HCT116 (cell line): ENCODE results near the gene MCUR1. TPM values are rescaled to one million over a fixed set of nuclear protein-coding genes. Genes with fewer than 3 reads are reported as not detected.

Source experiments
- ATAC-seq: fragments of 200-7000 bp; cut with Tn5 transposase; 2 replicates; pipeline ENCODE4 v1.9.1; 2020; ENCODE audit warnings: mild to moderate bottlenecking, moderate library complexity
- BruUV-seq: library from RNA; stranded (reverse); fragments of 400-500 nt; replicated peaks from 2 replicates; lab custom pipeline; 2021; lab: Mats Ljungman, UMichigan
- CTCF ChIA-PET: fragments of 300-600 bp; sonication (Branson Sonifier 250); formaldehyde crosslinking; loops from one replicate; lab custom pipeline; 2021; ENCODE audit warnings: antibody characterized with exemption; lab: Charles Lee
- POLR2A ChIA-PET: fragments of 300-600, 350-600 bp; sonication (Branson Sonifier 250); formaldehyde crosslinking; loops from one replicate; lab custom pipeline; 2021; ENCODE audit warnings: antibody characterized with exemption; lab: Charles Lee
- RAD21 ChIA-PET, 2 experiments: fragments of 300-600 bp; sonication (Branson Sonifier 250); formaldehyde crosslinking; loops; one replicate each; lab custom pipeline; 2023; ENCODE audit warnings: low total read pairs in 2 of 2; ENCODE audit not compliant: uncharacterized antibody in 2 of 2, unreplicated experiment in 2 of 2, low non-redundant PET in 1 of 2; lab: Charles Lee
- DNase-seq: peaks from one replicate; pipeline ENCODE4 v3.0.0-alpha.2; 2010; ENCODE audit warnings: low read depth, low spot score
- H2AFZ ChIP-seq: fragments of 200-600 bp; shearing (Covaris generic), sonication (generic); 2 replicates; pipeline ENCODE4 v1.6.1; 2017; ENCODE audit warnings: low read depth, mixed run types, mixed read lengths, antibody characterized with exemption, low read length; ENCODE audit not compliant: poor library complexity, severe bottlenecking
- H3K27ac ChIP-seq: 2 replicates; pipeline ENCODE4 v1.5.1; 2012; ENCODE audit warnings: low read depth, low read length
- H3K27me3 ChIP-seq: fragments of 200-600 bp; sonication (generic); 2 replicates; pipeline ENCODE4 v1.6.1; 2016; ENCODE audit warnings: mixed run types, low read length, mixed read lengths; ENCODE audit not compliant: insufficient read depth
- H3K36me3 ChIP-seq, 2 experiments: fragments of 200-500 bp in 1 of 2; fragments of 200-600 bp in 1 of 2; sonication (Bioruptor generic) in 1 of 2; sonication (generic) in 1 of 2; 2 replicates each; pipeline versions ENCODE4 v1.5.1 to v1.6.1; 2014 to 2016; ENCODE audit warnings: low read length in 2 of 2, inconsistent platforms in 1 of 2, mixed read lengths in 1 of 2, mixed run types in 1 of 2; ENCODE audit not compliant: insufficient read depth in 2 of 2, control insufficient read depth in 1 of 2
- H3K4me1 ChIP-seq, 2 experiments: fragments of 200-600 bp in 1 of 2; sonication (generic) in 1 of 2; 2 replicates each; pipeline versions ENCODE4 v1.5.1 to v1.6.1; 2012 to 2017; ENCODE audit warnings: low read length in 2 of 2, inconsistent platforms in 1 of 2, mild to moderate bottlenecking in 1 of 2, mixed read lengths in 1 of 2, mixed run types in 1 of 2, moderate library complexity in 1 of 2; ENCODE audit not compliant: insufficient read depth in 2 of 2, control insufficient read depth in 1 of 2
- H3K4me2 ChIP-seq: fragments of 200-600 bp; sonication (generic); 2 replicates; pipeline ENCODE4 v1.6.1; 2017; ENCODE audit warnings: mixed run types, low read length, mixed read lengths
- H3K4me3 ChIP-seq, 2 experiments: fragments of 200-600 bp in 1 of 2; sonication (generic) in 1 of 2; replicated peaks in 1 of 2; 2 replicates each; pipeline ENCODE4 v1.5.1; 2011 to 2016; ENCODE audit warnings: low read length in 2 of 2, control low read depth in 1 of 2, low read depth in 1 of 2, mild to moderate bottlenecking in 1 of 2, mixed read lengths in 1 of 2, mixed run types in 1 of 2
- H3K79me2 ChIP-seq: fragments of 200-600 bp; sonication (generic); 2 replicates; pipeline ENCODE4 v1.6.1; 2017; ENCODE audit warnings: mild to moderate bottlenecking, mixed run types, low read length, moderate library complexity, mixed read lengths; ENCODE audit not compliant: insufficient read depth
- H3K9ac ChIP-seq: fragments of 200-600 bp; sonication (generic); 2 replicates; pipeline ENCODE4 v1.6.1; 2016; ENCODE audit warnings: low read length, mixed read lengths
- H3K9me2 ChIP-seq: fragments of 200-600 bp; sonication (generic), shearing (Covaris generic); 2 replicates; pipeline ENCODE4 v1.6.1; 2017; ENCODE audit warnings: mixed run types, mild to moderate bottlenecking, moderate library complexity; ENCODE audit not compliant: insufficient read depth
- H3K9me3 ChIP-seq, 2 experiments: fragments of 200-500 bp in 1 of 2; fragments of 200-600 bp in 1 of 2; sonication (Bioruptor generic) in 1 of 2; sonication (generic) in 1 of 2; 2 replicates each; pipeline ENCODE4 v1.6.1; 2014 to 2017; ENCODE audit warnings: low read length in 2 of 2, mixed read lengths in 2 of 2, inconsistent platforms in 1 of 2, low read depth in 1 of 2, mild to moderate bottlenecking in 1 of 2, mixed run types in 1 of 2, moderate library complexity in 1 of 2; ENCODE audit not compliant: control insufficient read depth in 1 of 2, insufficient read depth in 1 of 2
- H4K20me1 ChIP-seq: fragments of 200-600 bp; sonication (generic), shearing (Covaris generic); 2 replicates; pipeline ENCODE4 v1.6.1; 2017; ENCODE audit warnings: mixed run types, mild to moderate bottlenecking, moderate library complexity; ENCODE audit not compliant: insufficient read depth
- ATF3 ChIP-seq: IDR thresholded peaks from 2 replicates; pipeline ENCODE4 v1.6.1; 2012
- CBX3 ChIP-seq: IDR thresholded peaks from 2 replicates; pipeline ENCODE4 v1.6.1; 2012; ENCODE audit warnings: low read depth
- CEBPB ChIP-seq: IDR thresholded peaks from 2 replicates; pipeline ENCODE4 v1.6.1; 2012; ENCODE audit warnings: low read depth
- EGR1 ChIP-seq: IDR thresholded peaks from 2 replicates; pipeline ENCODE4 v1.6.1; 2012; ENCODE audit warnings: low read depth
- EZH2 ChIP-seq: fragments of 200-600 bp; sonication (generic); IDR thresholded peaks from 2 replicates; pipeline ENCODE4 v1.6.1; 2017; ENCODE audit warnings: antibody characterized with exemption, mixed run types
- EZH2phosphoT487 ChIP-seq: fragments of 200-600 bp; IDR thresholded peaks from 2 replicates; pipeline ENCODE4 v1.6.1; 2018; ENCODE audit warnings: antibody characterized with exemption, borderline replicate concordance
- FOSL1 ChIP-seq: IDR thresholded peaks from 2 replicates; pipeline ENCODE4 v1.6.1; 2012; ENCODE audit warnings: low read depth
- POLR2AphosphoS5 ChIP-seq: IDR thresholded peaks from 2 replicates; pipeline ENCODE4 v1.6.1; 2011; ENCODE audit warnings: mild to moderate bottlenecking, low read depth, low read length, moderate library complexity
- RAD21 ChIP-seq: IDR thresholded peaks from 2 replicates; pipeline ENCODE4 v1.6.1; 2012; ENCODE audit warnings: low read depth, mild to moderate bottlenecking
- REST ChIP-seq: IDR thresholded peaks from 2 replicates; pipeline ENCODE4 v1.6.1; 2012; ENCODE audit warnings: low read depth
- SP1 ChIP-seq: IDR thresholded peaks from 2 replicates; pipeline ENCODE4 v1.6.1; 2012; ENCODE audit warnings: low read depth
- SRF ChIP-seq: IDR thresholded peaks from 2 replicates; pipeline ENCODE4 v1.6.1; 2012; ENCODE audit warnings: low read depth
- TCF7L2 ChIP-seq: IDR thresholded peaks from 2 replicates; pipeline ENCODE4 v1.7.0; 2011; ENCODE audit warnings: borderline replicate concordance, inconsistent platforms; ENCODE audit not compliant: insufficient read depth, insufficient read length; ENCODE audit errors: extremely low read depth
- YY1 ChIP-seq: IDR thresholded peaks from 2 replicates; pipeline ENCODE4 v1.6.1; 2011; ENCODE audit warnings: low read length, low read depth, moderate library complexity, mild to moderate bottlenecking; ENCODE audit not compliant: insufficient replicate concordance; ENCODE audit errors: extremely low read depth
- ZBTB33 ChIP-seq: IDR thresholded peaks from 2 replicates; pipeline ENCODE4 v1.6.1; 2011; ENCODE audit warnings: mild to moderate bottlenecking, low read length, moderate library complexity; ENCODE audit not compliant: insufficient replicate concordance; ENCODE audit errors: extremely low read depth
- ZNF274 ChIP-seq: fragments of 200-500 bp; sonication (Bioruptor generic); IDR thresholded peaks from 2 replicates; pipeline ENCODE4 v1.6.1; 2014; ENCODE audit warnings: mild to moderate bottlenecking, low read depth, low read length, inconsistent platforms
- intact Hi-C: fragments of 100-400 bp; cut with micrococcal nuclease; formaldehyde crosslinking; loops from 2 replicates; pipeline ENCODE4 v1.10.0; 2022
- total RNA-seq: library from RNA; stranded (reverse); gene quantifications from one replicate; pipeline ENCODE4 v1.2.1, GENCODE V29; 2021; ENCODE audit not compliant: unreplicated experiment

The MCUR1 gene
- total RNA-seq, 1 experiment from 2014 or later: 33.2 TPM

GRCh38 chr6:13851803-13852202 is 37.4 kb upstream of the MCUR1 start (continued):
- no peak for TF ChIP-seq REST
- TF ChIP-seq SP1: no peak
- no peak for TF ChIP-seq CBX3
- TF ChIP-seq FOSL1: no peak
- TF ChIP-seq YY1: no peak
- no peak for TF ChIP-seq EGR1

GRCh38 chr6:13851330-13851729 is 37.0 kb upstream of the MCUR1 start:
- intact Hi-C loops: no loop called here
- Histone ChIP-seq H3K79me2 (no peaks in the 10 kb centered on the region), H3K4me3 (no peak overlapping the region), H2AFZ (peak overlapping the region; percentile 51), H3K36me3 (no peaks in the 10 kb centered on the region), H3K27ac (no peak overlapping the region), H3K9ac (no peak overlapping the region), H3K4me1 (no peaks in the 10 kb centered on the region), H3K9me3 (no peaks in the 10 kb centered on the region), H3K4me2 (no peak overlapping the region), H4K20me1 (no peaks in the 10 kb centered on the region), H3K27me3 (no peaks in the 10 kb centered on the region), H3K9me2 (no peaks in the 10 kb centered on the region)
- BruUV-seq: no TSS peak
- POLR2A ChIA-PET: no interaction called here
- no peak for DNase-seq
- RAD21 ChIA-PET: no interaction called here
- ATAC-seq: no peak
- CTCF ChIA-PET: no interaction called here
- TF ChIP-seq SRF (no peak), REST (no peak), EZH2 (no peak), ZNF274 (no peak), TCF7L2 (no peak), EZH2phosphoT487 (no peak), ZBTB33 (no peak), ATF3 (no peak), RAD21 (no peak), EGR1 (no peak), POLR2AphosphoS5 (no peak), CBX3 (no peak), CEBPB (no peak), FOSL1 (no peak), YY1 (no peak)
